WTC11 (cell line): Measurements from ENCODE around the gene FRS2. TPM values are rescaled to one million over a fixed set of nuclear protein-coding genes. Genes with fewer than 3 reads are reported as not detected.

Experiments
- ATAC-seq: fragments of 200-7000 bp; cut with Tn5 transposase; 2 replicates; pipeline ENCODE4 v1.10.0; 2021; ENCODE audit warnings: mild to moderate bottlenecking, moderate library complexity
- CTCF ChIA-PET: fragments of 300-600 bp; sonication (Branson Sonifier 250); formaldehyde crosslinking; loops from one replicate; lab custom pipeline; 2021; ENCODE audit warnings: antibody characterized with exemption; lab: Charles Lee
- POLR2A ChIA-PET: fragments of 350-600 bp; sonication (Branson Sonifier 250); formaldehyde crosslinking; loops from one replicate; lab custom pipeline; 2021; ENCODE audit warnings: antibody characterized with exemption; lab: Charles Lee
- DNase-seq: peaks from one replicate; pipeline ENCODE4 v3.0.0; 2021; ENCODE audit warnings: low spot score
- H3K27ac Mint-ChIP-seq: 2 replicates; pipeline ENCODE4 v1.8.0; 2021; ENCODE audit warnings: mixed read lengths
- H3K27me3 Mint-ChIP-seq: 2 replicates; pipeline ENCODE4 v1.8.0; 2021; ENCODE audit warnings: low read depth, mild to moderate bottlenecking, moderate library complexity, mixed read lengths
- H3K36me3 Mint-ChIP-seq: 2 replicates; pipeline ENCODE4 v1.8.0; 2021; ENCODE audit warnings: mixed read lengths
- H3K4me1 Mint-ChIP-seq: 2 replicates; pipeline ENCODE4 v1.8.0; 2022; ENCODE audit warnings: mixed read lengths
- H3K4me3 Mint-ChIP-seq: 2 replicates; pipeline ENCODE4 v1.8.0; 2021; ENCODE audit warnings: mild to moderate bottlenecking, moderate library complexity, mixed read lengths
- H3K9me3 Mint-ChIP-seq: 2 replicates; pipeline ENCODE4 v1.8.0; 2021; ENCODE audit warnings: mixed read lengths
- AFF4 ChIP-seq: sonication (generic); formaldehyde crosslinking; IDR thresholded peaks from 2 replicates; pipeline ENCODE4 v1.8.1; 2023; ENCODE audit warnings: mild to moderate bottlenecking, missing genetic modification reagents, borderline replicate concordance
- AR ChIP-seq: fragments of 250-450 bp; sonication (Bioruptor Pico); IDR thresholded peaks from 2 replicates; pipeline ENCODE4 v1.9.0; 2021; ENCODE audit warnings: mild to moderate bottlenecking
- ATF1 ChIP-seq: sonication (generic); formaldehyde crosslinking; IDR thresholded peaks from 2 replicates; pipeline ENCODE4 v1.8.1; 2023; ENCODE audit warnings: mild to moderate bottlenecking, moderate library complexity, missing genetic modification reagents
- KAT7 ChIP-seq: sonication (generic); formaldehyde crosslinking; IDR thresholded peaks from 2 replicates; pipeline ENCODE4 v1.8.1; 2023; ENCODE audit warnings: missing genetic modification reagents, mild to moderate bottlenecking, borderline replicate concordance
- NR3C1 ChIP-seq: sonication (generic); formaldehyde crosslinking; conservative IDR thresholded peaks from 2 replicates; pipeline ENCODE4 v1.8.1; 2023; ENCODE audit warnings: low read depth, mild to moderate bottlenecking, missing genetic modification reagents
- SMAD3 ChIP-seq: sonication (generic); formaldehyde crosslinking; IDR thresholded peaks from 2 replicates; pipeline ENCODE4 v1.8.0; 2022; ENCODE audit warnings: missing genetic modification reagents, mild to moderate bottlenecking, borderline replicate concordance
- SMAD4 ChIP-seq: sonication (generic); formaldehyde crosslinking; IDR thresholded peaks from 2 replicates; pipeline ENCODE4 v1.8.0; 2022; ENCODE audit warnings: mild to moderate bottlenecking, missing genetic modification reagents
- SP1 ChIP-seq: sonication (generic); formaldehyde crosslinking; conservative IDR thresholded peaks from 2 replicates; pipeline ENCODE4 v1.8.1; 2022; ENCODE audit warnings: missing genetic modification reagents
- TEAD4 ChIP-seq: sonication (generic); formaldehyde crosslinking; IDR thresholded peaks from 2 replicates; pipeline ENCODE4 v1.8.0; 2022; ENCODE audit warnings: mild to moderate bottlenecking, missing genetic modification reagents
- TP53 ChIP-seq: sonication (generic); formaldehyde crosslinking; IDR thresholded peaks from 2 replicates; pipeline ENCODE4 v1.8.1; 2023; ENCODE audit warnings: mild to moderate bottlenecking, missing genetic modification reagents
- ZNF219 ChIP-seq: sonication (generic); formaldehyde crosslinking; IDR thresholded peaks from 2 replicates; pipeline ENCODE4 v1.8.0; 2023; ENCODE audit warnings: missing genetic modification reagents, mild to moderate bottlenecking, borderline replicate concordance
- ZNF425 ChIP-seq: fragments of 250-450 bp; sonication (Bioruptor Pico); conservative IDR thresholded peaks from 2 replicates; pipeline ENCODE4 v1.9.0; 2021; ENCODE audit warnings: mild to moderate bottlenecking
- total RNA-seq: library from RNA; stranded (reverse); gene quantifications from 3 replicates; pipeline ENCODE4 v1.2.3, GENCODE V29; 2021
- TF ChIP-seq, protein P1 (sequence below): sonication (generic); formaldehyde crosslinking; IDR thresholded peaks from 2 replicates; pipeline ENCODE4 v1.8.1; 2023; ENCODE audit warnings: mild to moderate bottlenecking, missing genetic modification reagents, moderate library complexity
- TF ChIP-seq, protein P2 (sequence below): sonication (generic); formaldehyde crosslinking; IDR thresholded peaks from 2 replicates; pipeline ENCODE4 v1.8.1; 2022; ENCODE audit warnings: low read depth, mild to moderate bottlenecking, moderate library complexity, missing genetic modification reagents, borderline replicate concordance
- TF ChIP-seq, protein P3 (sequence below): sonication (generic); formaldehyde crosslinking; IDR thresholded peaks from 2 replicates; pipeline ENCODE4 v1.8.0; 2022; ENCODE audit warnings: mild to moderate bottlenecking, missing genetic modification reagents
- TF ChIP-seq, protein P4 (sequence below): sonication (generic); formaldehyde crosslinking; IDR thresholded peaks from 2 replicates; pipeline ENCODE4 v1.8.1; 2023; ENCODE audit warnings: mild to moderate bottlenecking, moderate library complexity, missing genetic modification reagents
- TF ChIP-seq, protein P5 (sequence below): fragments of 250-450 bp; sonication (Bioruptor Pico); IDR thresholded peaks from 2 replicates; pipeline ENCODE4 v1.9.0; 2021; ENCODE audit warnings: mild to moderate bottlenecking
- TF ChIP-seq, protein P6 (sequence below): sonication (generic); formaldehyde crosslinking; conservative IDR thresholded peaks from 2 replicates; pipeline ENCODE4 v1.8.1; 2023; ENCODE audit warnings: mild to moderate bottlenecking, low read depth, missing genetic modification reagents, moderate library complexity

Gene FRS2
- total RNA-seq, 1 experiment from 2014 or later: 26.1 TPM

- ChIA-PET CTCF (interaction anchor here (1.0 kb wide), 1 partner anchor 18 kb away, joined by 3 read pairs; no protein-coding TSS in a partner anchor), POLR2A (no interaction called here)
- H3K27me3 Mint-ChIP-seq: peaks cover 5% of the 10 kb centered on the region
- H3K36me3 Mint-ChIP-seq: no peaks in the 10 kb centered on the region
- TF ChIP-seq, protein P1, sequence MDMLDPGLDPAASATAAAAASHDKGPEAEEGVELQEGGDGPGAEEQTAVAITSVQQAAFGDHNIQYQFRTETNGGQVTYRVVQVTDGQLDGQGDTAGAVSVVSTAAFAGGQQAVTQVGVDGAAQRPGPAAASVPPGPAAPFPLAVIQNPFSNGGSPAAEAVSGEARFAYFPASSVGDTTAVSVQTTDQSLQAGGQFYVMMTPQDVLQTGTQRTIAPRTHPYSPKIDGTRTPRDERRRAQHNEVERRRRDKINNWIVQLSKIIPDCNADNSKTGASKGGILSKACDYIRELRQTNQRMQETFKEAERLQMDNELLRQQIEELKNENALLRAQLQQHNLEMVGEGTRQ (CRISPR knock-in tag): no peak
- TF ChIP-seq NR3C1 (CRISPR knock-in tag) (no peak), ZNF425 (no peak), SMAD4 (no peak), AFF4 (CRISPR knock-in tag) (no peak), ZNF219 (no peak), KAT7 (no peak)
- TF ChIP-seq, protein P2, sequence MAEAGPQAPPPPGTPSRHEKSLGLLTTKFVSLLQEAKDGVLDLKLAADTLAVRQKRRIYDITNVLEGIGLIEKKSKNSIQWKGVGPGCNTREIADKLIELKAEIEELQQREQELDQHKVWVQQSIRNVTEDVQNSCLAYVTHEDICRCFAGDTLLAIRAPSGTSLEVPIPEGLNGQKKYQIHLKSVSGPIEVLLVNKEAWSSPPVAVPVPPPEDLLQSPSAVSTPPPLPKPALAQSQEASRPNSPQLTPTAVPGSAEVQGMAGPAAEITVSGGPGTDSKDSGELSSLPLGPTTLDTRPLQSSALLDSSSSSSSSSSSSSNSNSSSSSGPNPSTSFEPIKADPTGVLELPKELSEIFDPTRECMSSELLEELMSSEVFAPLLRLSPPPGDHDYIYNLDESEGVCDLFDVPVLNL (CRISPR knock-in tag): no peak
- TF ChIP-seq, protein P3, sequence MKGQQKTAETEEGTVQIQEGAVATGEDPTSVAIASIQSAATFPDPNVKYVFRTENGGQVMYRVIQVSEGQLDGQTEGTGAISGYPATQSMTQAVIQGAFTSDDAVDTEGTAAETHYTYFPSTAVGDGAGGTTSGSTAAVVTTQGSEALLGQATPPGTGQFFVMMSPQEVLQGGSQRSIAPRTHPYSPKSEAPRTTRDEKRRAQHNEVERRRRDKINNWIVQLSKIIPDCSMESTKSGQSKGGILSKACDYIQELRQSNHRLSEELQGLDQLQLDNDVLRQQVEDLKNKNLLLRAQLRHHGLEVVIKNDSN (CRISPR knock-in tag): no peak
- no peaks in the 10 kb centered on the region for H3K9me3 Mint-ChIP-seq
- DNase-seq (no peak), ATAC-seq (no peak)
- H3K4me1 Mint-ChIP-seq: no peaks in the 10 kb centered on the region
- no peak overlapping the region for H3K27ac Mint-ChIP-seq
- H3K4me3 Mint-ChIP-seq: no peak overlapping the region
Measured at GRCh38 chr12:69620921-69621320, 150.7 kb downstream of the FRS2 start.

DNA sequence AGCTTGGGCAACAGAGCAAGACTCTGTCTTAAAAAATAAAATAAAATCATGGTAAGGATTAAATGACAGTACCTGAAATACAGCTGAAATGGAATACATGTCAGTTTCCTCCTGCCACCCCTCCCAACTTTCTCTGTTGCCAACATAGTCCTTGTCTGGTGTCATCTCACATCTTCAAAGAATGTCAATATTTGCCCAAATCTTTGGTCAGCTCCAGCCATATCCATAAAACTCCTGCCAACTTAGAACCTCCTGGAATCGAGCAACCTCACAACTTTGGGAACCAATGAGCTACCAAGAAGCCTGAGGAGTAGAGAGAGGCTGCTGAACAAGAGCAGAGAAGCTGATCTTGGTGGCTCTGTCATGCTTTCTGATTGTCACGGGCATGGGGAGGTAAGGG lies 151.4 kb downstream of the FRS2 start:
- Mint-ChIP-seq H3K36me3 (no peaks in the 10 kb centered on the region), H3K9me3 (no peaks in the 10 kb centered on the region), H3K27ac (no peak overlapping the region), H3K4me3 (no peak overlapping the region), H3K27me3 (peaks cover 5% of the 10 kb centered on the region), H3K4me1 (no peaks in the 10 kb centered on the region)
- ChIA-PET POLR2A (no interaction called here), CTCF (interaction anchor here (1.3 kb wide), 1 partner anchor 18 kb away, joined by 3 read pairs; no protein-coding TSS in a partner anchor)
- ATAC-seq (no peak), DNase-seq (no peak)
- TF ChIP-seq TEAD4 (CRISPR knock-in tag): no peak
- TF ChIP-seq, protein P4, sequence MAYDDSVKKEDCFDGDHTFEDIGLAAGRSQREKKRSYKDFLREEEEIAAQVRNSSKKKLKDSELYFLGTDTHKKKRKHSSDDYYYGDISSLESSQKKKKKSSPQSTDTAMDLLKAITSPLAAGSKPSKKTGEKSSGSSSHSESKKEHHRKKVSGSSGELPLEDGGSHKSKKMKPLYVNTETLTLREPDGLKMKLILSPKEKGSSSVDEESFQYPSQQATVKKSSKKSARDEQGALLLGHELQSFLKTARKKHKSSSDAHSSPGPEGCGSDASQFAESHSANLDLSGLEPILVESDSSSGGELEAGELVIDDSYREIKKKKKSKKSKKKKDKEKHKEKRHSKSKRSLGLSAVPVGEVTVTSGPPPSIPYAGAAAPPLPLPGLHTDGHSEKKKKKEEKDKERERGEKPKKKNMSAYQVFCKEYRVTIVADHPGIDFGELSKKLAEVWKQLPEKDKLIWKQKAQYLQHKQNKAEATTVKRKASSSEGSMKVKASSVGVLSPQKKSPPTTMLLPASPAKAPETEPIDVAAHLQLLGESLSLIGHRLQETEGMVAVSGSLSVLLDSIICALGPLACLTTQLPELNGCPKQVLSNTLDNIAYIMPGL (CRISPR knock-in tag): no peak
- TF ChIP-seq, protein P5, sequence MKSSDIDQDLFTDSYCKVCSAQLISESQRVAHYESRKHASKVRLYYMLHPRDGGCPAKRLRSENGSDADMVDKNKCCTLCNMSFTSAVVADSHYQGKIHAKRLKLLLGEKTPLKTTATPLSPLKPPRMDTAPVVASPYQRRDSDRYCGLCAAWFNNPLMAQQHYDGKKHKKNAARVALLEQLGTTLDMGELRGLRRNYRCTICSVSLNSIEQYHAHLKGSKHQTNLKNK (CRISPR knock-in tag): no peak
- TF ChIP-seq TP53 (CRISPR knock-in tag): no peak
- TF ChIP-seq SMAD3 (CRISPR knock-in tag): no peak
- no peak for TF ChIP-seq AR
- TF ChIP-seq SP1 (CRISPR knock-in tag): no peak
- TF ChIP-seq, protein P6, sequence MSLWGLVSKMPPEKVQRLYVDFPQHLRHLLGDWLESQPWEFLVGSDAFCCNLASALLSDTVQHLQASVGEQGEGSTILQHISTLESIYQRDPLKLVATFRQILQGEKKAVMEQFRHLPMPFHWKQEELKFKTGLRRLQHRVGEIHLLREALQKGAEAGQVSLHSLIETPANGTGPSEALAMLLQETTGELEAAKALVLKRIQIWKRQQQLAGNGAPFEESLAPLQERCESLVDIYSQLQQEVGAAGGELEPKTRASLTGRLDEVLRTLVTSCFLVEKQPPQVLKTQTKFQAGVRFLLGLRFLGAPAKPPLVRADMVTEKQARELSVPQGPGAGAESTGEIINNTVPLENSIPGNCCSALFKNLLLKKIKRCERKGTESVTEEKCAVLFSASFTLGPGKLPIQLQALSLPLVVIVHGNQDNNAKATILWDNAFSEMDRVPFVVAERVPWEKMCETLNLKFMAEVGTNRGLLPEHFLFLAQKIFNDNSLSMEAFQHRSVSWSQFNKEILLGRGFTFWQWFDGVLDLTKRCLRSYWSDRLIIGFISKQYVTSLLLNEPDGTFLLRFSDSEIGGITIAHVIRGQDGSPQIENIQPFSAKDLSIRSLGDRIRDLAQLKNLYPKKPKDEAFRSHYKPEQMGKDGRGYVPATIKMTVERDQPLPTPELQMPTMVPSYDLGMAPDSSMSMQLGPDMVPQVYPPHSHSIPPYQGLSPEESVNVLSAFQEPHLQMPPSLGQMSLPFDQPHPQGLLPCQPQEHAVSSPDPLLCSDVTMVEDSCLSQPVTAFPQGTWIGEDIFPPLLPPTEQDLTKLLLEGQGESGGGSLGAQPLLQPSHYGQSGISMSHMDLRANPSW (CRISPR knock-in tag): no peak
- TF ChIP-seq ATF1 (CRISPR knock-in tag): no peak
